Panc1 (cell line): Measurements from ENCODE around the gene PEF1. TPM values are rescaled to one million over a fixed set of nuclear protein-coding genes. Genes with fewer than 3 reads are reported as not detected.

Source experiments
- ATAC-seq: fragments of 200-7000 bp; cut with Tn5 transposase; 2 replicates; pipeline ENCODE4 v1.9.1; 2020; ENCODE audit warnings: mild to moderate bottlenecking, moderate library complexity
- BruUV-seq: library from RNA; stranded (reverse); fragments of 400-500 nt; replicated peaks from 2 replicates; lab custom pipeline; 2021; lab: Mats Ljungman, UMichigan
- CTCF ChIA-PET: fragments of 300-600 bp; sonication (Branson Sonifier 250); formaldehyde crosslinking; loops from one replicate; lab custom pipeline; 2022; ENCODE audit warnings: antibody characterized with exemption; lab: Charles Lee
- POLR2A ChIA-PET: fragments of 300-600 bp; sonication (Branson Sonifier 250); formaldehyde crosslinking; loops from one replicate; lab custom pipeline; 2022; ENCODE audit warnings: antibody characterized with exemption; lab: Charles Lee
- DNase-seq: peaks from one replicate; pipeline ENCODE4 v3.0.0-alpha.2; 2010; ENCODE audit warnings: low read depth, low spot score
- H3K27ac ChIP-seq: 2 replicates; pipeline ENCODE4 v1.5.1; 2011; ENCODE audit warnings: mild to moderate bottlenecking, low read length, inconsistent platforms
- H3K27me3 ChIP-seq: fragments of 200-500 bp; sonication (Bioruptor generic); 2 replicates; pipeline ENCODE4 v1.6.0; 2014; ENCODE audit warnings: low read length, inconsistent platforms; ENCODE audit not compliant: control insufficient read depth, insufficient read depth
- H3K36me3 ChIP-seq: fragments of 200-500 bp; sonication (Bioruptor generic); 2 replicates; pipeline ENCODE4 v1.5.1; 2014; ENCODE audit warnings: inconsistent platforms, mild to moderate bottlenecking, low read length, moderate library complexity; ENCODE audit not compliant: control insufficient read depth, insufficient read depth
- H3K4me1 ChIP-seq: 2 replicates; pipeline ENCODE4 v1.5.1; 2011; ENCODE audit warnings: inconsistent platforms, mild to moderate bottlenecking, low read length, moderate library complexity; ENCODE audit not compliant: control insufficient read depth, insufficient read depth
- H3K4me3 ChIP-seq, 2 experiments: 2 replicates each; pipeline ENCODE4 v1.5.1; 2011 to 2012; ENCODE audit warnings: low read depth in 2 of 2, low read length in 2 of 2, mild to moderate bottlenecking in 2 of 2, inconsistent platforms in 1 of 2, moderate library complexity in 1 of 2
- H3K9me3 ChIP-seq: fragments of 200-500 bp; sonication (Bioruptor generic); 2 replicates; pipeline ENCODE4 v1.5.1; 2014; ENCODE audit warnings: low read depth, mild to moderate bottlenecking, inconsistent platforms, low read length, moderate library complexity; ENCODE audit not compliant: control insufficient read depth, insufficient read depth
- POLR2AphosphoS5 ChIP-seq: IDR thresholded peaks from 2 replicates; pipeline ENCODE4 v1.6.1; 2012; ENCODE audit warnings: mild to moderate bottlenecking, low read depth, low read length, moderate library complexity
- SIN3A ChIP-seq: IDR thresholded peaks from 2 replicates; pipeline ENCODE4 v1.6.1; 2012; ENCODE audit warnings: low read depth, mild to moderate bottlenecking, low read length, moderate library complexity, borderline replicate concordance; ENCODE audit not compliant: insufficient read depth
- TCF7L2 ChIP-seq: IDR thresholded peaks from 2 replicates; pipeline ENCODE4 v1.6.1; 2011; ENCODE audit warnings: mild to moderate bottlenecking, low read depth, low read length, inconsistent platforms
- in situ Hi-C: cut with HindIII; loops from 2 replicates; pipeline ENCODE4 v1.10.0; 2016; ENCODE audit warnings: low sequenced_read_pairs, low pct_unique_long_range_greater_than_20kb
- intact Hi-C: fragments of 100-400 bp; cut with micrococcal nuclease; formaldehyde crosslinking; loops from one replicate; pipeline ENCODE4 v1.10.0; 2022; ENCODE audit not compliant: unreplicated experiment
- total RNA-seq: library from RNA; stranded (reverse); gene quantifications from one replicate; pipeline ENCODE4 v1.2.1, GENCODE V29; 2021; ENCODE audit not compliant: unreplicated experiment
- TF ChIP-seq, protein P1 (sequence below), 2 experiments: IDR thresholded peaks; 2 replicates each; pipeline ENCODE4 v1.6.1; 2011 to 2012; ENCODE audit warnings: low read depth in 2 of 2, control low read depth in 1 of 2, low read length in 1 of 2, mild to moderate bottlenecking in 1 of 2, moderate library complexity in 1 of 2; ENCODE audit not compliant: insufficient read depth in 1 of 2
- TF ChIP-seq, protein P2 (sequence below): fragments of 450-650 bp; IDR thresholded peaks from 2 replicates; pipeline ENCODE4 v1.5.1; 2017; ENCODE audit warnings: mild to moderate bottlenecking

PEF1 gene
- total RNA-seq, 1 experiment from 2014 or later: 58.4 TPM

DNA sequence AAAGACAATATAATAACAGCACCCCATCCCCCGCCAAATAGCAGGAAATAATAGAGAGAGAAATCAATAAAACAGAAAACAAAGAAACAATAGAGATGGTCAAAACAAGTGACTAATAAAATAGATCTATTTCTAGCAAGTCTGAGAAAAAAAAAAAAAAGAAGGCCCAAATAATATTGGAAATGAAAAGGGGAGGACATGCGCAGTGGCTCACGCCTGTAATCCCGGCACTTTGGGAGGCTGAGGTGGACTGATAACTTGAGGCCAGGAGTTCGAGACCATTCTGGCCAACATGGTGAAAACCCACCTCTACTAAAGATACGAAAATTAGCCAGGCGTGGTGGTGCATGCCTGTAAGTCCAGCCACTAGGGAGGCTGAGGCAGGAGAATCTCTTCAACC lies 45.7 kb downstream of the PEF1 start:
- Histone ChIP-seq H3K4me1 (peaks cover 7% of the 10 kb centered on the region; the same call in 1 of the 2 replicates), H3K27me3 (no peaks in the 10 kb centered on the region; the same call in 1 of the 2 replicates), H3K4me3 (no peak overlapping the region), H3K27ac (no peak overlapping the region), H3K36me3 (no peaks in the 10 kb centered on the region), H3K9me3 (no peaks in the 10 kb centered on the region)
- ChIA-PET POLR2A (interaction anchor here (0.6 kb wide), 1 partner anchor 165 kb away, joined by 3 read pairs; no protein-coding TSS in a partner anchor), CTCF (no interaction called here)
- BruUV-seq: no TSS peak
- intact Hi-C loops: no loop called here
- no peak for TF ChIP-seq SIN3A
- no peak for ATAC-seq
- no peak for DNase-seq
- in situ Hi-C loops: no loop called here

DNA sequence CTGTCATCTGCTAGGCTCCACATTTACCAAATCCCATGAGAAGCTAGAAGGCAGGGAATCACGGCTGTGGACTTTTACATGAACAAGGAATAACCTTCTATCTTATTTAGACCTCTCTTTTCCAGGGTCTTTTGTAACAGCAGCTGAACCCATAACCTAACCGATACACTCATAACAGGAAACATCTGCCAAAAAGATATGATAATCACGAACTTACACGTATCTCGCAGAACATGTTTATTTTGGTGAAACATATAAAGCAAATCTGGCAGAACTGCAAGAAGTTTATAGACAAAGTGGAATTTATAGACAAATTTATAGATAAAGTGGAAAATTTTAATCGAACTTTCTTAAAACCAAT lies 48.0 kb downstream of the PEF1 start:
- Histone ChIP-seq H3K36me3 (no peaks in the 10 kb centered on the region), H3K27ac (no peak overlapping the region), H3K4me3 (no peak overlapping the region), H3K9me3 (no peaks in the 10 kb centered on the region), H3K27me3 (no peaks in the 10 kb centered on the region), H3K4me1 (peaks cover 12% of the 10 kb centered on the region)
- BruUV-seq: no TSS peak
- TF ChIP-seq TCF7L2 (no peak), SIN3A (no peak), POLR2AphosphoS5 (no peak)
- TF ChIP-seq, protein P1, sequence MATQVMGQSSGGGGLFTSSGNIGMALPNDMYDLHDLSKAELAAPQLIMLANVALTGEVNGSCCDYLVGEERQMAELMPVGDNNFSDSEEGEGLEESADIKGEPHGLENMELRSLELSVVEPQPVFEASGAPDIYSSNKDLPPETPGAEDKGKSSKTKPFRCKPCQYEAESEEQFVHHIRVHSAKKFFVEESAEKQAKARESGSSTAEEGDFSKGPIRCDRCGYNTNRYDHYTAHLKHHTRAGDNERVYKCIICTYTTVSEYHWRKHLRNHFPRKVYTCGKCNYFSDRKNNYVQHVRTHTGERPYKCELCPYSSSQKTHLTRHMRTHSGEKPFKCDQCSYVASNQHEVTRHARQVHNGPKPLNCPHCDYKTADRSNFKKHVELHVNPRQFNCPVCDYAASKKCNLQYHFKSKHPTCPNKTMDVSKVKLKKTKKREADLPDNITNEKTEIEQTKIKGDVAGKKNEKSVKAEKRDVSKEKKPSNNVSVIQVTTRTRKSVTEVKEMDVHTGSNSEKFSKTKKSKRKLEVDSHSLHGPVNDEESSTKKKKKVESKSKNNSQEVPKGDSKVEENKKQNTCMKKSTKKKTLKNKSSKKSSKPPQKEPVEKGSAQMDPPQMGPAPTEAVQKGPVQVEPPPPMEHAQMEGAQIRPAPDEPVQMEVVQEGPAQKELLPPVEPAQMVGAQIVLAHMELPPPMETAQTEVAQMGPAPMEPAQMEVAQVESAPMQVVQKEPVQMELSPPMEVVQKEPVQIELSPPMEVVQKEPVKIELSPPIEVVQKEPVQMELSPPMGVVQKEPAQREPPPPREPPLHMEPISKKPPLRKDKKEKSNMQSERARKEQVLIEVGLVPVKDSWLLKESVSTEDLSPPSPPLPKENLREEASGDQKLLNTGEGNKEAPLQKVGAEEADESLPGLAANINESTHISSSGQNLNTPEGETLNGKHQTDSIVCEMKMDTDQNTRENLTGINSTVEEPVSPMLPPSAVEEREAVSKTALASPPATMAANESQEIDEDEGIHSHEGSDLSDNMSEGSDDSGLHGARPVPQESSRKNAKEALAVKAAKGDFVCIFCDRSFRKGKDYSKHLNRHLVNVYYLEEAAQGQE (IDR thresholded peaks at IDR 0.05; ENCODE audit: insufficient read depth in 1 of 2, low read depth in 2 of 2, low read length in 1 of 2): no peak
- TF ChIP-seq, protein P2, sequence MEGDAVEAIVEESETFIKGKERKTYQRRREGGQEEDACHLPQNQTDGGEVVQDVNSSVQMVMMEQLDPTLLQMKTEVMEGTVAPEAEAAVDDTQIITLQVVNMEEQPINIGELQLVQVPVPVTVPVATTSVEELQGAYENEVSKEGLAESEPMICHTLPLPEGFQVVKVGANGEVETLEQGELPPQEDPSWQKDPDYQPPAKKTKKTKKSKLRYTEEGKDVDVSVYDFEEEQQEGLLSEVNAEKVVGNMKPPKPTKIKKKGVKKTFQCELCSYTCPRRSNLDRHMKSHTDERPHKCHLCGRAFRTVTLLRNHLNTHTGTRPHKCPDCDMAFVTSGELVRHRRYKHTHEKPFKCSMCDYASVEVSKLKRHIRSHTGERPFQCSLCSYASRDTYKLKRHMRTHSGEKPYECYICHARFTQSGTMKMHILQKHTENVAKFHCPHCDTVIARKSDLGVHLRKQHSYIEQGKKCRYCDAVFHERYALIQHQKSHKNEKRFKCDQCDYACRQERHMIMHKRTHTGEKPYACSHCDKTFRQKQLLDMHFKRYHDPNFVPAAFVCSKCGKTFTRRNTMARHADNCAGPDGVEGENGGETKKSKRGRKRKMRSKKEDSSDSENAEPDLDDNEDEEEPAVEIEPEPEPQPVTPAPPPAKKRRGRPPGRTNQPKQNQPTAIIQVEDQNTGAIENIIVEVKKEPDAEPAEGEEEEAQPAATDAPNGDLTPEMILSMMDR: no peak
- intact Hi-C loops (no loop called here), in situ Hi-C loops (no loop called here)
- DNase-seq (no peak), ATAC-seq (no peak)
- ChIA-PET POLR2A (no interaction called here), CTCF (no interaction called here)

DNA sequence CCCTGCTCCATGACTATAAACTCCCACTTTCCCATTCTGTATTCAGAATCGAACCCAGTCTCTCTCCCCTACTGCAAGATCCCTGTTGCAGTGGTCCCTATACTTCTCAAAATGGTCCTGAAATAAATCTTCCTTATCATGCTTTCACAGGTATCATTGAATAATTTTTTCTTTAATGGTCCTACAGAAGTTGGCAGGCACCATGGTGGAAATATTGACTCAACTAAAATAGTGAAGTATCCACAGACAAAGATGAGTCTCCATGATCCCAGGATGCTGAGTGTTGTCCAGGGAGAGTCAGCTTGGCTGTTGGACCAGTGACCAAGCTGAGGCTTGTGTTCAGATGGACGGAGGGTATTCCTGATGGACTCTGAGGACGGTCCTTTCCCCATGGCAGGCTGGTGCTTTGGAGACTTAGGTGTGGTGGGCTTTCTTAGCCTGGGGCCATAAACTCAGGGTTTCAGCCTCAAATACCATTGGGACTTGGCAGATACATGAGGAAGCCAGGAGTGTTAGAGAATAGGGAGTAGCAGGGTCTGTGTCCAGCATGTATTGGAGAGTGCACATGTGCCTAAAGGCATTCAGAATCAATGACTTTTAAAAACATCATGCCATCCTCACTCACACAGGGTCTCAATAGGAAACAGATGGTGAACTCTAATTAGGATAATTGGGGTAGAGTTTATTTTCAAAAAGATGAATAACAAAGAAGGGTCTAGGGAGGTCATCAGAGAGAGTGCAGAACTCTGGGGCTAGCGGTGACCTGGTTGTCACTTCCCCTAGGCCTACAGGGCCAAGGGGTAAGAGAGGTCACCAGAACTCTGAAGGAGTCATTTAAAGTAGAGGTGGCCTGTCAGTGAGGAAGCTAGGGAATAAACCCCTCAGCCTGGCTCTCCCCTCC lies 48.6 kb downstream of the PEF1 start:
- Histone ChIP-seq H3K36me3 (no peaks in the 10 kb centered on the region), H3K4me1 (peaks cover 17% of the 10 kb centered on the region), H3K27ac (no peak overlapping the region), H3K4me3 (no peak overlapping the region), H3K27me3 (no peaks in the 10 kb centered on the region), H3K9me3 (no peaks in the 10 kb centered on the region)
- CTCF ChIA-PET: no interaction called here
- POLR2A ChIA-PET: no interaction called here
- ATAC-seq: no peak
- in situ Hi-C loops: no loop called here
- TF ChIP-seq TCF7L2 (no peak), SIN3A (no peak), POLR2AphosphoS5 (no peak)
- TF ChIP-seq, protein P2: no peak
- TF ChIP-seq, protein P1 (IDR thresholded peaks at IDR 0.05; ENCODE audit: insufficient read depth in 1 of 2, low read depth in 2 of 2, low read length in 1 of 2): no peak
- intact Hi-C loops: no loop called here
- DNase-seq: no peak
- BruUV-seq: no TSS peak
